Motor neuron (in vitro differentiated cells): ENCODE results near the gene RINL. TPM values are rescaled to one million over a fixed set of nuclear protein-coding genes. Genes with fewer than 3 reads are reported as not detected.

Source experiments
- ATAC-seq, 8 experiments: fragments of 200-7000 bp; cut with Tn5 transposase; replicated peaks in 6 of 8; 2 replicates each; pipeline ENCODE4 v1.8.0; 2021; ENCODE audit warnings: mild to moderate bottlenecking in 8 of 8, moderate library complexity in 8 of 8
- H3K27ac ChIP-seq, 2 donors: fragments of 250-450 bp; sonication (Bioruptor Pico); 2 replicates each; pipeline ENCODE4 v1.9.0; 2021; ENCODE audit warnings: antibody characterized with exemption in 2 of 2, mild to moderate bottlenecking in 2 of 2, moderate library complexity in 1 of 2
- H3K4me1 ChIP-seq, 2 donors: fragments of 250-450 bp; sonication (Bioruptor Pico); replicated peaks in 1 of 2; 2 replicates each; pipeline ENCODE4 v1.6.1; 2021; ENCODE audit warnings: antibody characterized with exemption in 2 of 2, mild to moderate bottlenecking in 2 of 2, moderate library complexity in 1 of 2
- H3K4me3 ChIP-seq, 5 donors: fragments of 250-450 bp; sonication (Bioruptor Pico); 2 replicates each; pipeline ENCODE4 v1.9.0; 2021; ENCODE audit warnings: antibody characterized with exemption in 5 of 5, mild to moderate bottlenecking in 5 of 5, moderate library complexity in 4 of 5
- WGBS, 10 experiments: fragments of 450-650 bp; shearing (Covaris generic); methylation state at CpG; one replicate each; pipeline ENCODE4 v1.0.0; 2022; 5-methylcytosine and 5-hydroxymethylcytosine counted together
- in situ Hi-C, 9 experiments: fragments of 400-800 bp; cut with MboI; loops; one replicate each; pipeline ENCODE4 v1.15.0; 2021; ENCODE audit warnings: low sequenced_read_pairs in 9 of 9, low pct_unique_long_range_greater_than_20kb in 2 of 9; ENCODE audit not compliant: unreplicated experiment in 9 of 9
- total RNA-seq, 8 experiments: library from RNA; unstranded; fragments of 300-600 nt; gene quantifications; 2 replicates each; pipeline versions ENCODE4 v1.2.3 to v1.2.4, GENCODE V29; 2022

The RINL gene
- total RNA-seq, 8 experiments from 2014 or later, result 1.1 to 11.0 (median 3.3) TPM

GRCh38 chr19:38913958-38914357 is 35.9 kb upstream of the RINL start:
- H3K4me1 ChIP-seq, result no peaks in the 10 kb centered on the region
- in situ Hi-C loops, result loop anchor here in 3 of 9 experiments (25.0 kb wide), 1 partner anchor 502 kb away; the partner anchor contains the start of gene FAM98C (in 3 of the 3)
- ATAC-seq, result no peak
- H3K27ac ChIP-seq, result no peak overlapping the region
- H3K4me3 ChIP-seq, result no peak overlapping the region
- WGBS, 10 experiments, result 70 to 100% (median 86%) methylated on average over 1 to 5 of the region's 8 CpGs; no CpG with 5 or more reads in 1 of the 10 experiments

- in situ Hi-C loops, result loop anchor here in 3 of 9 experiments (25.0 kb wide), 1 partner anchor 501 kb away; the partner anchor contains the start of gene FAM98C (in 3 of the 3)
- no peaks in the 10 kb centered on the region for H3K4me1 ChIP-seq
- H3K27ac ChIP-seq, result no peak overlapping the region
- WGBS, 10 experiments, result 77 to 100% (median 88%) methylated on average over 1 to 6 of the region's 12 CpGs; no CpG with 5 or more reads in 5 of the 10 experiments
- no peak for ATAC-seq
- no peak overlapping the region for H3K4me3 ChIP-seq
These were observed 34.8 kb upstream of the RINL start for GRCh38 chr19:38912600-38913514.

- Histone ChIP-seq H3K4me3 (no peak overlapping the region), H3K27ac (no peak overlapping the region), H3K4me1 (no peaks in the 10 kb centered on the region)
- in situ Hi-C loops, result loop anchor here in 3 of 9 experiments (25.0 kb wide), 1 partner anchor 499 kb away; the partner anchor contains the start of gene FAM98C (in 3 of the 3)
- ATAC-seq, result peak in 5 of 8 experiments; percentile 3 to 20 (median 11)
- no CpG with 5 or more reads among the region's 16 CpGs for WGBS, 10 experiments
These were observed 33.4 kb upstream of the RINL start for GRCh38 chr19:38911388-38912001.

DNA sequence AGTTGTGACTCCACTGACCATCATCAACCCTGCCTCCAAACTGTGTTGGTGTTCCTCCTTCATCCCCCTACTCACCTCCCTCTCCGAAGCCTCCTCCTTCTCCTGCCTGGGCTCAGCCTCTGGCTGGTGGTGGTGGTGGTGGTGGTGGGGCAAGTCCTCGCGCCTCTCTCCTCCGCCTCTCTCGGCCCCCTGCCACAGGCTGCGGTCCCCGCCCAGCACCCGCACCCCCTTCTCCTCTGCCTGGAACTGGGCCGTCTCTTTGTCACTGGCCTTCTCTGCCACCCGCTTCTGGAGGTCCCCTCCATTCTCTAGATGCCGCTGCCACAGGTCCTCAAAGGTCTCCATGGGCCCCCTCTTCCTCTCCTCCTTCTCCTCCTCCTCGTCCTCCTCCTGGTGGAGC is 32.4 kb upstream of the RINL start:
- Histone ChIP-seq H3K4me1 (no peaks in the 10 kb centered on the region), H3K27ac (no peak overlapping the region), H3K4me3 (no peak overlapping the region)
- no peak for ATAC-seq
- in situ Hi-C loops, result loop anchor here in 3 of 9 experiments (25.0 kb wide), 1 partner anchor 498 kb away; the partner anchor contains the start of gene FAM98C (in 3 of the 3)
- 100% methylated on average over 1 of the region's 12 CpGs; no CpG with 5 or more reads in 9 of the 10 experiments for whole genome bisulfite sequencing, 10 experiments

DNA sequence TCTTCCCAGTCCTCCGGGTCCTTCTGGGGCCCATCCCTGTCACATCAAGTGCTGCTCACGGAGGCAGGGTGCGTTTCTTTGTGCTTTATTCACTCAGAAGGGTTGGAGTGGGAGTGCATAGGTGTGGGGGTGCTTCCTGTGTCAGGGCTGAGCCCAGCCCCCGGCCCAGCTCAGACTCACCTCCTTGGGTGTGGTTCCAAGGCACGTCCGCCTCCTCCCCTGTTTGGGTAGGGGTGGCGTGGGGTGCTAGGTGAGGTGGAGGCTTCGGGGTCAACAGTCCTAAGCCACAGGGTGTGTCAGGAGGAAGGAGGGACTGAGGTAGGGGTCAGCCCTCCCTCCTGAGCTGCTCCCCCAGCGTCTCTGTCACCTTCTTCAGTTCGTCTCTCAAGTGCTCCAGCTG is 30.8 kb upstream of the RINL start:
- in situ Hi-C loops, result loop anchor here in 3 of 9 experiments (25.0 kb wide), 1 partner anchor 497 kb away; the partner anchor contains the start of gene FAM98C (in 3 of the 3)
- Histone ChIP-seq H3K27ac (no peak overlapping the region), H3K4me1 (no peaks in the 10 kb centered on the region), H3K4me3 (no peak overlapping the region)
- no peak for ATAC-seq
- 60% methylated on average over 1 of the region's 10 CpGs; no CpG with 5 or more reads in 8 of the 10 experiments for WGBS, 10 experiments

DNA sequence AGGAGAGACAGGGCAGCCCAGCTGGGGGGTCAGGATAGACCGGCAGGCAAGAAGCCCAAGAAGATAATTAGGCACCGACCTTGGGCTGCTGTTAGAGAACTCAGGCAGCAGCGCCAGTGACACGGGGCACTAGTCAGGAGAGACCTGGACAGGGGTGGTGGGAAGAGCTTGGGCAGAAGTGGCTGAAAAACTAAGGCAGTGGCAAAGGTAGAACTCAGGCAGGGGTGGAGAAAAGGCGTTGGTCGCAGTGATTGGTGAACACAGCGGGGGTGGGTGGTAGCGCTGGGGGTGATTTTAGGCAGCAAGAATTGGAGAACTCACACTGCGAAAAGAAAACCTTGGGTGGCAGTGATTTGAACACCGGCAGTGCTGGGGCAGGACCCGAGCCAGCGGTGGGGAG is 29.6 kb upstream of the RINL start:
- in situ Hi-C loops, result loop anchor here in 3 of 9 experiments (25.0 kb wide), 1 partner anchor 495 kb away; the partner anchor contains the start of gene FAM98C (in 3 of the 3)
- Histone ChIP-seq H3K4me1 (no peaks in the 10 kb centered on the region), H3K27ac (no peak overlapping the region), H3K4me3 (no peak overlapping the region)
- 82 to 96% methylated on average over 3 to 5 of the region's 12 CpGs; no CpG with 5 or more reads in 8 of the 10 experiments for WGBS, 10 experiments
- no peak for ATAC-seq

GRCh38 chr19:38907227-38907626 is 29.2 kb upstream of the RINL start:
- in situ Hi-C loops, result loop anchor here in 3 of 9 experiments (25.0 kb wide), 1 partner anchor 495 kb away; the partner anchor contains the start of gene FAM98C (in 3 of the 3)
- WGBS, 10 experiments, result 80 to 100% (median 90%) methylated on average over 1 to 7 of the region's 29 CpGs; no CpG with 5 or more reads in 5 of the 10 experiments
- Histone ChIP-seq H3K4me3 (no peak overlapping the region), H3K27ac (no peak overlapping the region), H3K4me1 (no peaks in the 10 kb centered on the region)
- no peak for ATAC-seq

- in situ Hi-C loops, result loop anchor here in 3 of 9 experiments (25.0 kb wide), 1 partner anchor 493 kb away; the partner anchor contains the start of gene FAM98C (in 3 of the 3)
- WGBS, 10 experiments, result no CpG with 5 or more reads among the region's 4 CpGs
- Histone ChIP-seq H3K4me3 (no peak overlapping the region), H3K4me1 (peaks cover 0 to under 1% of the 10 kb centered on the region in 2 donors), H3K27ac (no peak overlapping the region)
- no peak for ATAC-seq
These were observed 27.5 kb upstream of the RINL start for GRCh38 chr19:38905620-38906019.

DNA sequence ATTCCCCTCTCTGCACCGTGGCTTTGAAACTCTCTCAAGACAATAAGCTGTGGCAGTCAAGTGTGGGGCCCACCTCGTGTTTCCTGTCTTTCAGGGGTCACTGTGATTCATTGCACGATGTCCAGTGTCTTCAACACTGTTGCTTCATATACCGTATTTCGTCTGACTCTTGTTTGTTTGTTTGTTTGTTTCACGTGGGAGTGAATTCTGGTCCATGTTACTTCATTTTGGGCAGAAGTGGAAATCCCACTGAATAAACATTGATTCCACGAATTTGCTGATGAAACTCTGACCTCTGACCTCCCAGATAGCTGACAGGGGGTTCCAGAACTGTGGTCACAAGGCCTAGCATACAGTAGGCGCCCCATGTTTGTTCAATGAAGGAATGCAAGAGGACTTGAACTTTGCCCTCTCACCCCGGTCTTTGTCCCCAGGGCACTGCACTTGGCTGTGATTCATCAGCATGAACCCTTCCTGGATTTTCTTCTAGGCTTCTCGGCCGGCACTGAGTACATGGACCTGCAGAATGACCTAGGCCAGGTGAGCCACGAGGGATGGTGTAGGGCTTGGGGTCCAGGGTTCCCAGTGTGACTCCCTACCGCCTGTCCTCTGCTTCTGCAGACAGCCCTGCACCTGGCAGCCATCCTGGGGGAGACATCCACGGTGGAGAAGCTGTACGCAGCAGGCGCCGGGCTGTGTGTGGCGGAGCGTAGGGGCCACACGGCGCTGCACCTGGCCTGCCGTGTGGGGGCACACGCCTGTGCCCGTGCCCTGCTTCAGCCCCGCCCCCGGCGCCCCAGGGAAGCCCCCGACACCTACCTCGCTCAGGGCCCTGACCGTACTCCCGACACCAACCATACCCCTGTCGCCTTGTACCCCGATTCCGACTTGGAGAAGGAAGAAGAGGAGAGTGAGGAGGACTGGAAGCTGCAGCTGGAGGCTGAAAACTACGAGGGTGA is 26.8 kb upstream of the RINL start:
- no peak overlapping the region for H3K27ac ChIP-seq
- ATAC-seq, result peak in 2 of 8 experiments; percentile 14 to 25
- WGBS, 10 experiments, result 25 to 100% (median 87%) methylated on average over 1 to 10 of the region's 35 CpGs
- H3K4me3 ChIP-seq, result no peak overlapping the region
- H3K4me1 ChIP-seq, result peaks cover 0 to 4% of the 10 kb centered on the region in 2 donors
- in situ Hi-C loops, result loop anchor here in 3 of 9 experiments (25.0 kb wide), 1 partner anchor 493 kb away; the partner anchor contains the start of gene FAM98C (in 3 of the 3)

DNA sequence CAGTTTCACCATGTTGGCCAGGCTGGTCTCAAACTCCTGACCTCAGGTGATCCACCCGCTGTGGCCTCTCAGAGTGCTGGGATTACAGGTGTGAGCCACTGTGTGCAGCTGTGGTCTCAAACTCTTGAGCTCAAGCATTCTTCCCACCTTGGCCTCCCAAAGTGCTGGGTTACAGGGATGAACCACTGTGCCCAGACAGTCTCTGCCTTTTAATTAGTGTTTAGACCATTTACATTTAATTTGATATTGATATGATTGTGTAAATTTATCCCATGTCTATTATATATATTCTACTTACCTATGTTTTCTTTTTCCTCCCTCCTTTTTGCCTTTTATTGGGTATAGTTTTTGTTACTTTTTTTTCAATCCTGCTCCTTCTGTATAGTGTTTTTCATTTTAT is 23.6 kb upstream of the RINL start:
- Histone ChIP-seq H3K27ac (no peak overlapping the region), H3K4me3 (no peak overlapping the region), H3K4me1 (peaks cover 6 to 8% of the 10 kb centered on the region in 2 donors)
- WGBS, 10 experiments, result 83 to 100% (median 100%) methylated on average over 1 of the region's 1 CpG; no CpG with 5 or more reads in 6 of the 10 experiments
- ATAC-seq, result no peak
- in situ Hi-C loops, result loop anchor here in 3 of 9 experiments (25.0 kb wide), 1 partner anchor 489 kb away; the partner anchor contains the start of gene FAM98C (in 3 of the 3)

DNA sequence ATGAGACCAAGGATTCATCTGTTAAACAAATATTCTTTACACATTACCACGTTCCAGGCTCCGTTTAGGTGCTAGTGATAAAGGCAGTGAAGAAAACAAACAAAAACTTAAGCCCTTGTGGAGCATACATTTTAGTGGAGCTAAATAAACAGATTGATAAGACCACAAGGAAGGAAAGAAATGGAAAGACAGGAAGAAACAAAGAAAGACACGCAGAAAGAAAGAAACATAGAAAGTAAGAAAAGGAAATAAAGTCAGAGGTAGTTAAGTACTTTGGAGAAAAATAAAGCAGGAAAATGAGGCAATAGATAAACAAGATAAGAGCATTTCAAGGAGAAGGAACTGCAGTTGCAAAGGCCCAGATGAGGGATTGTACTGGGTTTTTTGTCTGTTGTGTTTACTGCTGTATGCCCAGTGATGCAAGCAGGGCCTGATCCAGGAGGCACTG is 22.7 kb upstream of the RINL start:
- in situ Hi-C loops, result loop anchor here in 3 of 9 experiments (25.0 kb wide), 1 partner anchor 488 kb away; the partner anchor contains the start of gene FAM98C (in 3 of the 3)
- Histone ChIP-seq H3K4me1 (peaks cover 6 to 8% of the 10 kb centered on the region in 2 donors), H3K4me3 (peak overlapping the region in 3 of 5 donors; percentile 92 to 98 (median 96)), H3K27ac (no peak overlapping the region)
- WGBS, 10 experiments, result 24 to 89% (median 52%) methylated on average over 1 to 3 of the region's 3 CpGs
- no peak for ATAC-seq
